NCI-H1092 treated with DMSO at 0.1 percent for 48 hours (cell line): Measurements from ENCODE around the gene CST5.
"Not testable (repeated sequence)": the region's sequence is repeated elsewhere in the genome, so short reads cannot be mapped to it uniquely, and the experiment has no call there.

Experiments used
- DNase-seq: peaks from one replicate; lab custom pipeline; 2025; lab: John Stamatoyannopoulos, UW

CST5 gene

GRCh38 chr20:23879328-23879798, at the start of gene CST5:
CST5 (minus strand) TSS chr20:23879748; CDS start chr20:23879676, 72 bp downstream.
- DNase-seq = no peak

GRCh38 chr20:23928788-23929187, 49.2 kb upstream of the CST5 start:
- no peak for DNase-seq

GRCh38 chr20:23928353-23928752, 48.8 kb upstream of the CST5 start:
- no peak for DNase-seq

- no peak for DNase-seq
Observed at GRCh38 chr20:23926944-23927872, 47.7 kb upstream of the CST5 start.

GRCh38 chr20:23926526-23926880, 47.0 kb upstream of the CST5 start:
- DNase-seq = no peak

GRCh38 chr20:23925789-23926525, 46.4 kb upstream of the CST5 start:
- DNase-seq = no peak

GRCh38 chr20:23924751-23925150, 45.2 kb upstream of the CST5 start:
- DNase-seq = no peak

GRCh38 chr20:23923891-23924435, 44.4 kb upstream of the CST5 start:
- peak; percentile 34 for DNase-seq

GRCh38 chr20:23923311-23923710, 43.8 kb upstream of the CST5 start:
- DNase-seq = no peak

- DNase-seq = peak; percentile 62
Observed at GRCh38 chr20:23920408-23921325, 41.1 kb upstream of the CST5 start.

- no peak for DNase-seq
Observed at GRCh38 chr20:23918896-23919295, 39.3 kb upstream of the CST5 start.

GRCh38 chr20:23918101-23918862, 38.7 kb upstream of the CST5 start:
- no peak for DNase-seq

- DNase-seq = no peak
Observed at GRCh38 chr20:23917024-23917725, 37.6 kb upstream of the CST5 start.

- no peak for DNase-seq
Observed at GRCh38 chr20:23915844-23916243, 36.3 kb upstream of the CST5 start.

- not testable (repeated sequence) for DNase-seq
Observed at GRCh38 chr20:23914469-23914868, 34.9 kb upstream of the CST5 start.

GRCh38 chr20:23910210-23910609, 30.7 kb upstream of the CST5 start:
- DNase-seq = no peak

- DNase-seq = no peak
Observed at GRCh38 chr20:23909390-23909789, 29.8 kb upstream of the CST5 start.

- DNase-seq = no peak
Observed at GRCh38 chr20:23907579-23907978, 28.0 kb upstream of the CST5 start.

- not testable (repeated sequence) for DNase-seq
Observed at GRCh38 chr20:23902396-23902795, 22.8 kb upstream of the CST5 start.

GRCh38 chr20:23890867-23891266, 11.3 kb upstream of the CST5 start:
- DNase-seq = not testable (repeated sequence)
